Activated CD4-positive, alpha-beta memory T cell treated with anti-CD3 and anti-CD28 coated beads for 36 hours (primary cell): Measurements from ENCODE around the gene LSM7. TPM values are rescaled to one million over a fixed set of nuclear protein-coding genes. Genes with fewer than 3 reads are reported as not detected.

ENCODE experiments used
- CTCF ChIA-PET: fragments of 350-600 bp; sonication (Branson Sonifier 250); formaldehyde crosslinking; loops from one replicate; lab custom pipeline; 2021; ENCODE audit warnings: antibody characterized with exemption, inconsistent platforms; lab: Charles Lee
- POLR2A ChIA-PET: fragments of 350-600 bp; sonication (Branson Sonifier 250); formaldehyde crosslinking; loops from one replicate; lab custom pipeline; 2021; ENCODE audit warnings: antibody characterized with exemption; lab: Charles Lee
- DNase-seq: peaks from one replicate; pipeline ENCODE4 v3.0.0-alpha.2; 2020
- H3K27ac Mint-ChIP-seq: one replicate; pipeline ENCODE4 v1.8.0; 2021; ENCODE audit warnings: mixed read lengths
- H3K27me3 Mint-ChIP-seq: one replicate; pipeline ENCODE4 v1.8.0; 2021; ENCODE audit warnings: mixed read lengths
- H3K36me3 Mint-ChIP-seq: one replicate; pipeline ENCODE4 v1.8.0; 2021; ENCODE audit warnings: mixed read lengths
- H3K4me1 Mint-ChIP-seq: one replicate; pipeline ENCODE4 v1.8.0; 2021; ENCODE audit warnings: low read depth, mixed read lengths
- H3K4me3 Mint-ChIP-seq: one replicate; pipeline ENCODE4 v1.8.0; 2021; ENCODE audit warnings: mild to moderate bottlenecking, mixed read lengths
- H3K9me3 Mint-ChIP-seq: one replicate; pipeline ENCODE4 v1.8.0; 2021; ENCODE audit warnings: mixed read lengths
- intact Hi-C: fragments of 100-400 bp; cut with micrococcal nuclease; formaldehyde crosslinking; loops from one replicate; pipeline ENCODE4 v1.15.1; 2023
- total RNA-seq, 2 experiments: library from RNA; stranded (reverse); gene quantifications; one replicate each; pipeline ENCODE4 v1.2.3, GENCODE V29; 2021

The LSM7 gene
- total RNA-seq: 100 to 1,000 TPM; 137 to 144 TPM

GRCh38 chr19:2328401-2329148, at the start of gene LSM7, which contains the start of gene SPPL2B:
Gene LSM7 (minus strand): TSS chr19:2328586. CDS start chr19:2328566, 20 bp downstream.
Gene SPPL2B (plus strand): TSS chr19:2328684. CDS start chr19:2328710, 26 bp downstream.
- no peaks in the 10 kb centered on the region for H3K9me3 Mint-ChIP-seq
- peak; percentile 94 for DNase-seq
- peak within 1 kb of the TSS; percentile 94 for H3K27ac Mint-ChIP-seq
- POLR2A ChIA-PET: interaction anchor here (1.2 to 1.5 kb wide), 4 partner anchors 37 to 99 kb away, joined by 4 to 6 read pairs (median 4); partner anchors contain the start of gene TIMM13
- peaks cover 53% of the 10 kb centered on the region for H3K4me1 Mint-ChIP-seq
- CTCF ChIA-PET: interaction anchor here (0.7 to 1.9 kb wide), 4 partner anchors 53 to 283 kb away, joined by 3 to 6 read pairs (median 4); no protein-coding TSS in a partner anchor
- H3K36me3 Mint-ChIP-seq: peaks cover 32% of the 10 kb centered on the region
- H3K4me3 Mint-ChIP-seq: peak within 1 kb of the TSS; percentile 99
- H3K27me3 Mint-ChIP-seq: no peaks in the 10 kb centered on the region
- intact Hi-C loops: loop anchor here (1.0 to 5.0 kb wide), 2 partner anchors 92 to 176 kb away; partner anchors contain the start of genes AP3D1, PLEKHJ1 and SF3A2

DNA sequence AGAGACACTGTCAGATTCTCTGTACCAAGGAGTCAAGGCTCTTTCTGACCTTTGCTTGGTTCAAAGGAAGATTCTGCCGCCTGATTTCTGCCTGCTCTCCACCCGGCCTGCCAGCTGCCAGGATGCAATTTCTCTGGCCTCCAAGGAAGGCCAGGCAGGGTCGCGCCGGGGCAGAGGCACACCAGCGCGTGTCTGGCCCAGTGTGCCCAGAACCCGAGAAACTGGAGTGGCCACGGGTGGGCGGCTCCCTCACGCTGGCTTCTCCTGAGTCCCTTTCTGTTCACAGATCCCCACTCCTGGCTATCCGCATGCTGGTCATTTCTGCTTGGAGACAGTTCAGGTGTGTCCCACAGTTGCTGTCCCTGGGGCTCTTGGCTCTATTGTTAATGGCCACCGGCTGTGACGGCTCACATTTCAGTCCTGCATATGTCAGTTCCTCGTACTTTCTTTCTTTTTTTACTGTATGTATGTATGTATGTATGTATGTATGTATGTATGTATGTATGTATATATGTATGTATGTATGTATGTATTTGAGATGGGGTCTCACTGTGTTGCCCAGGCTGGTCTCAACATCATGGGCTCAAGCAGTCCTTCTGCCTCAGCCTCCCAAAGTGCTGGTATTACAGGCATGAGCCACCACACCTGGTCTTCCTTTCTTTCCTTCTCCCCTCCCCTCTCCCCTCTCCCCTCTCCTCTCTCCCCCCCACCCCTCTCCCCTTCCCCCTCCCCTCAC, 48.6 kb upstream of the LSM7 start:
- ChIA-PET CTCF (no interaction called here), POLR2A (no interaction called here)
- DNase-seq: no peak
- Mint-ChIP-seq H3K4me1 (no peaks in the 10 kb centered on the region), H3K36me3 (peaks cover 3% of the 10 kb centered on the region), H3K27me3 (no peaks in the 10 kb centered on the region), H3K4me3 (no peak overlapping the region), H3K9me3 (peaks cover 21% of the 10 kb centered on the region), H3K27ac (no peak overlapping the region)
- intact Hi-C loops: no loop called here

GRCh38 chr19:2375353-2376121, 47.2 kb upstream of the LSM7 start:
- CTCF ChIA-PET: interaction anchor here (0.6 to 1.2 kb wide), 2 partner anchors 273 to 286 kb away, joined by 3 read pairs; no protein-coding TSS in a partner anchor
- POLR2A ChIA-PET: no interaction called here
- H3K4me3 Mint-ChIP-seq: no peak overlapping the region

GRCh38 chr19:2374808-2375207, 46.4 kb upstream of the LSM7 start:
- H3K27ac Mint-ChIP-seq: no peak overlapping the region
- no peak overlapping the region for H3K4me3 Mint-ChIP-seq
- POLR2A ChIA-PET: no interaction called here
- DNase-seq: no peak
- intact Hi-C loops: no loop called here
- CTCF ChIA-PET: interaction anchor here (1.2 kb wide), 1 partner anchor 274 kb away, joined by 3 read pairs; no protein-coding TSS in a partner anchor
- peaks cover 2% of the 10 kb centered on the region for H3K36me3 Mint-ChIP-seq
- H3K4me1 Mint-ChIP-seq: no peaks in the 10 kb centered on the region
- H3K9me3 Mint-ChIP-seq: peaks cover 16% of the 10 kb centered on the region
- H3K27me3 Mint-ChIP-seq: no peaks in the 10 kb centered on the region

More at GRCh38 chr19:2375353-2376121, 47.2 kb upstream of the LSM7 start:
- no peak for DNase-seq
- Mint-ChIP-seq H3K27ac (no peak overlapping the region), H3K36me3 (peaks cover 2% of the 10 kb centered on the region), H3K4me1 (no peaks in the 10 kb centered on the region), H3K27me3 (no peaks in the 10 kb centered on the region), H3K9me3 (peaks cover 17% of the 10 kb centered on the region)
- intact Hi-C loops: no loop called here

DNA sequence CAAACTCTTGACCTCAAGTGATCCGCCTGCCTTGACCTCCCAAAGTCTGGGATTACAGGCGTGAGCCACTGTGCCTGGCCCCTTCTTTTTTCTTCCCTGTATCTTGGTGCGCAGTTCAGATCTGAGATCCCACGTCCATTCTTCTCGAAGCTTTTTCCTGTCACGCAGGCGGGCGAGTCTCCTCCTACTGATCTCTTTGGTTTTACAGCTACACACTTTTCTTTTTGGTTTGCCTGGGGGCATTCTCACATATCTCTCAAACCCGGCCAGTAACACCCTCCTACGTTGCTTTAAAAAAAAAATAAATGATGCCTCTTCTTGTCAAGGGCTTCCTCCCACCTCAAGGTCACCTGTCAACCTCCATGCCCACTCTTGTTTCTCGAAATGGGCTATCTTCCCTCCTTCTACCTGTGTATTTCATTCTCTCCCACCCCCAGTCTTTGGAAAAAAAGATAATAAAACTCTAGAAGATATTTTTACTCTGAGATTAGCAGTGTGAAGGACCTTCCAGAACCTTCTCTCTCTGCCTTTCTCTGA, 43.8 kb upstream of the LSM7 start:
- intact Hi-C loops: no loop called here
- peaks cover 3% of the 10 kb centered on the region for H3K27me3 Mint-ChIP-seq
- no peaks in the 10 kb centered on the region for H3K36me3 Mint-ChIP-seq
- no peak for DNase-seq
- CTCF ChIA-PET: interaction anchor here (1.1 kb wide), 1 partner anchor 20 kb away, joined by 3 read pairs; no protein-coding TSS in a partner anchor
- peaks cover 7% of the 10 kb centered on the region for H3K9me3 Mint-ChIP-seq
- POLR2A ChIA-PET: no interaction called here
- H3K4me1 Mint-ChIP-seq: no peaks in the 10 kb centered on the region
- H3K4me3 Mint-ChIP-seq: no peak overlapping the region
- H3K27ac Mint-ChIP-seq: no peak overlapping the region

GRCh38 chr19:2371656-2372055, 43.3 kb upstream of the LSM7 start:
- no peak for DNase-seq
- peaks cover 7% of the 10 kb centered on the region for H3K9me3 Mint-ChIP-seq
- POLR2A ChIA-PET: no interaction called here
- CTCF ChIA-PET: no interaction called here
- intact Hi-C loops: no loop called here
- no peak overlapping the region for H3K4me3 Mint-ChIP-seq
- no peak overlapping the region for H3K27ac Mint-ChIP-seq
- H3K36me3 Mint-ChIP-seq: no peaks in the 10 kb centered on the region
- H3K4me1 Mint-ChIP-seq: no peaks in the 10 kb centered on the region
- peaks cover 3% of the 10 kb centered on the region for H3K27me3 Mint-ChIP-seq

DNA sequence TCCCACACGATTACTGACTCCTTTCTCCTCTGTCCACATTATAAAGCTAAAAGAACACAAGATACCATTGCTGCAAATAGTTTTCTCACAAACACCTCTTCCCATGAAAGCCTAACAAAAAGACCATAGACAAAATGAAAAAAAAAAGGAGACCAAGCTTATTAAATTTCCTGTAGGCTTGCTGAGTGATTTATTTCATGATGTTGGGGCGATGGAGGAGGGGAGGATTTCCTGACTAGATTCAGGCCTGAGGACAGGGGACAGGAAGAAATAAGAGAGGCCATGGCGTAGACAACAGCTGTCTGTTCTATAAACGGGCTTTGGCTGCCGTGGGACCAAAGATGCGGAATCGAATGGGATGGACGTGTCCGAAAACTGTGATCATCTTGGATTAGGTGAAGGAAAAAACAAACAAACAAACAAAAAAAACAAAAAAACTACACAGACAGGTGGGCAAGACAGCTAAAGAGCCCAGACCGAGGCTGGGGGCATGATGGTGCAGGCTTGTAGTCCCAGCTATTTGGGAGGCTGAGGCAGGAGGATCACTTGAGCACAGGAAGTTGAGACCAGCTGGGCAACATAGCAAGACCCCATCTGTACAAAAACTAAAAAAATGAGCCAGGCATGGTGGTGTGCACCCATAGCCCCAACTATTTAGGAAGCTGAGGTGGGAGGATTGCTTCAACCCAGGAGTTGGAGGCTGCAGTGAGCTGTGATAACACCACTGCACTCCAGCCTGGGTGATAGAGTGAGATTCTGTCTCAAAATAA, 37.0 kb upstream of the LSM7 start:
- Mint-ChIP-seq H3K36me3 (no peaks in the 10 kb centered on the region), H3K9me3 (peaks cover 4% of the 10 kb centered on the region), H3K27me3 (peaks cover 14% of the 10 kb centered on the region), H3K4me3 (no peak overlapping the region), H3K4me1 (peaks cover 2% of the 10 kb centered on the region), H3K27ac (no peak overlapping the region)
- CTCF ChIA-PET: interaction anchor here (1.0 kb wide), 1 partner anchor 27 kb away, joined by 5 read pairs; no protein-coding TSS in a partner anchor
- POLR2A ChIA-PET: no interaction called here
- intact Hi-C loops: no loop called here
- no peak for DNase-seq

GRCh38 chr19:2363419-2363818, 35.0 kb upstream of the LSM7 start:
- H3K9me3 Mint-ChIP-seq: peaks cover 2% of the 10 kb centered on the region
- no peaks in the 10 kb centered on the region for H3K36me3 Mint-ChIP-seq
- ChIA-PET CTCF (no interaction called here), POLR2A (no interaction called here)
- peaks cover 15% of the 10 kb centered on the region for H3K27me3 Mint-ChIP-seq
- no peak overlapping the region for H3K4me3 Mint-ChIP-seq
- intact Hi-C loops: no loop called here
- H3K4me1 Mint-ChIP-seq: peaks cover 3% of the 10 kb centered on the region
- no peak overlapping the region for H3K27ac Mint-ChIP-seq
- no peak for DNase-seq

GRCh38 chr19:2362970-2363300, 34.5 kb upstream of the LSM7 start:
- intact Hi-C loops: no loop called here
- Mint-ChIP-seq H3K36me3 (no peaks in the 10 kb centered on the region), H3K27me3 (peaks cover 12% of the 10 kb centered on the region), H3K4me3 (no peak overlapping the region), H3K4me1 (peaks cover 3% of the 10 kb centered on the region), H3K9me3 (no peaks in the 10 kb centered on the region), H3K27ac (no peak overlapping the region)
- ChIA-PET CTCF (no interaction called here), POLR2A (no interaction called here)
- DNase-seq: no peak

DNA sequence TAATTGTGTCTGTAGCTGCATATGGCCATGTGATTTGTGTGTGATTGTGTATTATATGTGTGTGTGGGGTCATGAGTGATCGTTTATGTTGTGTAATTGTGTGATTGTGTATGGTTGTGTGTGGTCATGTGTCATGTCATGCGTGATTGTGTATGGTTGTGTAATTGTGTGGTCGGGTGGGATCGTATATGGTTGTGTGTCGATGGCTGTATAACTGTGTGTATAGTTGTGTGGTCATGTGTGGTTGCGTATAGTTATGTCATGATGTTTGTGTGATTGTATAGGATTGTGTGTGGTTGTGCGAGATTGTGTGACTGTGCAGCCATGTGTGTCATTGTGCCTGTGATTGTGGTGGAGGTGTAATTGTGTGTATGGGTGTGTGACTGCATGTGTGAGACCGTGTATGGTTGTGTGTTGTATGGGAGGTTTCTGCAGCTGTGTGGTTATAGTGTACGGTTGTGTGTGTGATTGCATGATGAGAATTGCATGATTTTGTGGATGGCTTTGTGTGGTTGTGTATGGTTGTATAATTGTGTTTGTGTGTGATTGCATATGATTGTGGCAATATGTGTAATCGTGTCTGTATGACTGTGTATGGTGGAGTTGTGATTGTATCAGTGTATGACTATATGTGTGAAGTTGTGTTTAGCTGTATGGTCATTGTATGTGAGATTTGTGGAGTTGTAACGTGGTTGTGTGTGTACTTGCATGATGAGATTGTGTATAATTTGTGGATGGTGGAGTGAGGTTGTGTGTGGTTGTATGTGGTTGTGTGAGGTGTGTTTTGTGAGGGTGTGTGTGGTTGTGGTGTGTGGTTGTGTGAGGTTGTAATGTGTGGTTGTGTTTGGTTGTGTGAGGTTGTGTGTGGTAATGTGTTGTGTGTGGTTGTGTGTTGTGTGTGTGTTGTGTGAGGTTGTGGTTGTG, 33.9 kb upstream of the LSM7 start:
- Mint-ChIP-seq H3K4me1 (peaks cover 3% of the 10 kb centered on the region), H3K4me3 (no peak overlapping the region), H3K9me3 (no peaks in the 10 kb centered on the region), H3K36me3 (no peaks in the 10 kb centered on the region), H3K27ac (no peak overlapping the region), H3K27me3 (peaks cover 12% of the 10 kb centered on the region)
- CTCF ChIA-PET: no interaction called here
- intact Hi-C loops: no loop called here
- DNase-seq: no peak
- POLR2A ChIA-PET: no interaction called here
